ENCODE measurements around the gene RBM3. TPM values are rescaled to one million over a fixed set of nuclear protein-coding genes. Genes with fewer than 3 reads are reported as not detected.

Gene RBM3
- total RNA-seq, 2 experiments from 2014 or later, result 351 to 377 TPM

- no peak overlapping the region for H3K27ac ChIP-seq (ENCODE audit: low read depth in 1 of 2, low read length in 2 of 2)
- H3K36me3 Mint-ChIP-seq (ENCODE audit: low read depth), result no peaks in the 10 kb centered on the region
- CTCF ChIA-PET, result no interaction called here
- no peaks in the 10 kb centered on the region for H3K27me3 Mint-ChIP-seq
- ATAC-seq (ENCODE audit: poor library complexity) (no peak), DNase-seq (no peak)
- no peaks in the 10 kb centered on the region for H3K9me3 Mint-ChIP-seq
- no peaks in the 10 kb centered on the region for H3K27me3 ChIP-seq (ENCODE audit: control insufficient read depth in 1 of 2, insufficient read depth in 2 of 2, low read length in 2 of 2)
- no peaks in the 10 kb centered on the region for H3K4me1 ChIP-seq (ENCODE audit: insufficient read depth, low read length)
- H3K27ac Mint-ChIP-seq, result no peak overlapping the region
- TF ChIP-seq CTCF (IDR thresholded peaks at IDR 0.05), result no peak
- H3K9me3 ChIP-seq (ENCODE audit: control insufficient read depth in 1 of 2, insufficient read depth in 1 of 2, low read length in 2 of 2), result no peaks in the 10 kb centered on the region
- H3K36me3 ChIP-seq (ENCODE audit: insufficient read depth, low read length), result no peaks in the 10 kb centered on the region
- no peaks in the 10 kb centered on the region for H3K4me1 Mint-ChIP-seq (ENCODE audit: low read depth)
- H3K4me3 Mint-ChIP-seq, result no peak overlapping the region
- intact Hi-C loops (cut with DNase I, micrococcal nuclease), result no loop called here
- POLR2A ChIA-PET, result no interaction called here
- H3K4me3 ChIP-seq (ENCODE audit: low read length), result no peak overlapping the region
Observed at GRCh38 chrX:48611703-48612102, 37.4 kb downstream of the RBM3 start.

- H3K9me3 Mint-ChIP-seq, result no peaks in the 10 kb centered on the region
- H3K36me3 Mint-ChIP-seq (ENCODE audit: low read depth), result no peaks in the 10 kb centered on the region
- CTCF ChIA-PET, result no interaction called here
Observed at GRCh38 chrX:48613502-48614160, 39.3 kb downstream of the RBM3 start.

GRCh38 chrX:48616576-48616975, 42.3 kb downstream of the RBM3 start:
- DNase-seq, result no peak
- no peak for ATAC-seq (ENCODE audit: poor library complexity)
- H3K27ac Mint-ChIP-seq, result no peak overlapping the region
- H3K27ac ChIP-seq (ENCODE audit: low read depth in 1 of 2, low read length in 2 of 2), result no peak overlapping the region
- H3K27me3 ChIP-seq (ENCODE audit: control insufficient read depth in 1 of 2, insufficient read depth in 2 of 2, low read length in 2 of 2), result no peaks in the 10 kb centered on the region
- H3K9me3 Mint-ChIP-seq, result no peaks in the 10 kb centered on the region
- no peaks in the 10 kb centered on the region for H3K36me3 ChIP-seq (ENCODE audit: insufficient read depth, low read length)
- H3K4me1 ChIP-seq (ENCODE audit: insufficient read depth, low read length), result no peaks in the 10 kb centered on the region
- no peaks in the 10 kb centered on the region for H3K9me3 ChIP-seq (ENCODE audit: control insufficient read depth in 1 of 2, insufficient read depth in 1 of 2, low read length in 2 of 2)
- H3K36me3 Mint-ChIP-seq (ENCODE audit: low read depth), result no peaks in the 10 kb centered on the region
- H3K4me3 Mint-ChIP-seq, result no peak overlapping the region
- intact Hi-C loops (cut with DNase I, micrococcal nuclease), result no loop called here
- no peak for TF ChIP-seq CTCF (IDR thresholded peaks at IDR 0.05)
- ChIA-PET CTCF (no interaction called here), POLR2A (no interaction called here)
- no peaks in the 10 kb centered on the region for H3K27me3 Mint-ChIP-seq
- no peaks in the 10 kb centered on the region for H3K4me1 Mint-ChIP-seq (ENCODE audit: low read depth)
- no peak overlapping the region for H3K4me3 ChIP-seq (ENCODE audit: low read length)

More at GRCh38 chrX:48613502-48614160, 39.3 kb downstream of the RBM3 start:
- no peaks in the 10 kb centered on the region for H3K36me3 ChIP-seq (ENCODE audit: insufficient read depth, low read length)
- intact Hi-C loops (cut with DNase I, micrococcal nuclease), result no loop called here
- no peaks in the 10 kb centered on the region for H3K27me3 ChIP-seq (ENCODE audit: control insufficient read depth in 1 of 2, insufficient read depth in 2 of 2, low read length in 2 of 2)
- no peak overlapping the region for H3K4me3 ChIP-seq (ENCODE audit: low read length)
- POLR2A ChIA-PET, result no interaction called here
- H3K4me3 Mint-ChIP-seq, result no peak overlapping the region
- no peaks in the 10 kb centered on the region for H3K4me1 ChIP-seq (ENCODE audit: insufficient read depth, low read length)
- H3K4me1 Mint-ChIP-seq (ENCODE audit: low read depth), result no peaks in the 10 kb centered on the region
- no peaks in the 10 kb centered on the region for H3K9me3 ChIP-seq (ENCODE audit: control insufficient read depth in 1 of 2, insufficient read depth in 1 of 2, low read length in 2 of 2)
- no peak for ATAC-seq (ENCODE audit: poor library complexity)
- DNase-seq, result no peak
- TF ChIP-seq CTCF (IDR thresholded peaks at IDR 0.05), result no peak
- no peak overlapping the region for H3K27ac ChIP-seq (ENCODE audit: low read depth in 1 of 2, low read length in 2 of 2)
- no peaks in the 10 kb centered on the region for H3K27me3 Mint-ChIP-seq
- H3K27ac Mint-ChIP-seq, result no peak overlapping the region

All from CD4-positive, alpha-beta T cell (primary cell).